Measurements from ENCODE around the gene LIME1. TPM values are rescaled to one million over a fixed set of nuclear protein-coding genes. Genes with fewer than 3 reads are reported as not detected.
"Not testable (repeated sequence)": the region's sequence is repeated elsewhere in the genome, so short reads cannot be mapped to it uniquely, and the experiment has no call there.

The LIME1 gene
- total RNA-seq, 1 donor from 2014 or later = 10.2 TPM

DNA sequence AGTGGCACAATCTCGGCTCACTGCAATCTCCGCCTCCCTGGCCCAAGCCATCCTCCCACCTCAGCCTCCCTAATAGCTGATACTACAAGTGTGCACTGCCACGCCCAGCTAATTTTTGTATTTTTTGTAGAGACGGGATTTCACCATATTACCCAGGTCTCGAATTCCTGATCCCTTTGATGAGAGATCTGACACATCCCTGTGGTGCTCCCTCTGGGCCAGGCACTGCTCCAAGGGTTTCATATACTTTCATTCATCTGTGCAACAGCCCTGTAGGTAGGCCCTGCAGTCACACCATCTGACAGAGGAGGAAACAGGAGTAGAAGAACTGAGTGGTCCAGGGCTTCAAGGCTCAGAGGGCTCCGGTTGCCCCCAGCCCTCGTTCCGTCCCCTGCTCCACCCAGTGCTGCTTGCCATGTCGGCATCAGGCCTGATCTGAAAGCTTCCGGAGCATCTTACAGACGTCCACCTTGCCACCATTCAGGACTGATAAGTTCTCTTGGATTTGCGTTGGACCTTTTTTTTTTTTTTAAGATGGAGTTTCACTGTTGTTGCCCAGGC is 25.3 kb upstream of the LIME1 start:
- TF ChIP-seq, protein P1, sequence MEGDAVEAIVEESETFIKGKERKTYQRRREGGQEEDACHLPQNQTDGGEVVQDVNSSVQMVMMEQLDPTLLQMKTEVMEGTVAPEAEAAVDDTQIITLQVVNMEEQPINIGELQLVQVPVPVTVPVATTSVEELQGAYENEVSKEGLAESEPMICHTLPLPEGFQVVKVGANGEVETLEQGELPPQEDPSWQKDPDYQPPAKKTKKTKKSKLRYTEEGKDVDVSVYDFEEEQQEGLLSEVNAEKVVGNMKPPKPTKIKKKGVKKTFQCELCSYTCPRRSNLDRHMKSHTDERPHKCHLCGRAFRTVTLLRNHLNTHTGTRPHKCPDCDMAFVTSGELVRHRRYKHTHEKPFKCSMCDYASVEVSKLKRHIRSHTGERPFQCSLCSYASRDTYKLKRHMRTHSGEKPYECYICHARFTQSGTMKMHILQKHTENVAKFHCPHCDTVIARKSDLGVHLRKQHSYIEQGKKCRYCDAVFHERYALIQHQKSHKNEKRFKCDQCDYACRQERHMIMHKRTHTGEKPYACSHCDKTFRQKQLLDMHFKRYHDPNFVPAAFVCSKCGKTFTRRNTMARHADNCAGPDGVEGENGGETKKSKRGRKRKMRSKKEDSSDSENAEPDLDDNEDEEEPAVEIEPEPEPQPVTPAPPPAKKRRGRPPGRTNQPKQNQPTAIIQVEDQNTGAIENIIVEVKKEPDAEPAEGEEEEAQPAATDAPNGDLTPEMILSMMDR (IDR thresholded peaks at IDR 0.05) = no peak
- ATAC-seq (ENCODE audit: low read depth) (no peak), DNase-seq (no peak)
- Mint-ChIP-seq H3K4me1 (peaks cover 39% of the 10 kb centered on the region), H3K9me3 (peaks cover 5% of the 10 kb centered on the region), H3K4me3 (peak overlapping the region; percentile 35), H3K27ac (no peak overlapping the region), H3K36me3 (ENCODE audit: low read depth) (peaks cover 67% of the 10 kb centered on the region), H3K27me3 (no peaks in the 10 kb centered on the region)
- intact Hi-C loops (cut with micrococcal nuclease) = no loop called here
- POLR2A ChIA-PET = interaction anchor here (0.6 to 0.7 kb wide), 5 partner anchors 75 to 854 kb away, joined by 3 to 5 read pairs (median 3); no protein-coding TSS in a partner anchor
- CTCF ChIA-PET = no interaction called here

GRCh38 chr20:63712191-63712590 is 24.3 kb upstream of the LIME1 start:
- Mint-ChIP-seq H3K27ac (no peak overlapping the region), H3K36me3 (ENCODE audit: low read depth) (peaks cover 67% of the 10 kb centered on the region), H3K4me3 (no peak overlapping the region), H3K27me3 (no peaks in the 10 kb centered on the region), H3K9me3 (peaks cover 7% of the 10 kb centered on the region), H3K4me1 (peaks cover 30% of the 10 kb centered on the region)
- TF ChIP-seq, protein P1 (IDR thresholded peaks at IDR 0.05) = no peak
- no peak for DNase-seq
- no peak for ATAC-seq (ENCODE audit: low read depth)
- intact Hi-C loops (cut with micrococcal nuclease) = no loop called here
- POLR2A ChIA-PET = interaction anchor here (0.7 kb wide), 3 partner anchors 15 to 191 kb away, joined by 3 read pairs; no protein-coding TSS in a partner anchor
- CTCF ChIA-PET = no interaction called here

GRCh38 chr20:63714858-63715257 is 21.6 kb upstream of the LIME1 start:
- ChIA-PET CTCF (no interaction called here), POLR2A (interaction anchor here (0.7 kb wide), 1 partner anchor 26 kb away, joined by 3 read pairs; no protein-coding TSS in a partner anchor)
- ATAC-seq (ENCODE audit: low read depth) (no peak), DNase-seq (no peak)
- peaks cover 13% of the 10 kb centered on the region for H3K9me3 Mint-ChIP-seq
- TF ChIP-seq, protein P1 (IDR thresholded peaks at IDR 0.05) = no peak
- intact Hi-C loops (cut with micrococcal nuclease) = no loop called here
- H3K27me3 Mint-ChIP-seq = no peaks in the 10 kb centered on the region
- H3K27ac Mint-ChIP-seq = no peak overlapping the region
- H3K4me1 Mint-ChIP-seq = peaks cover 19% of the 10 kb centered on the region
- H3K4me3 Mint-ChIP-seq = no peak overlapping the region
- H3K36me3 Mint-ChIP-seq (ENCODE audit: low read depth) = peaks cover 78% of the 10 kb centered on the region

DNA sequence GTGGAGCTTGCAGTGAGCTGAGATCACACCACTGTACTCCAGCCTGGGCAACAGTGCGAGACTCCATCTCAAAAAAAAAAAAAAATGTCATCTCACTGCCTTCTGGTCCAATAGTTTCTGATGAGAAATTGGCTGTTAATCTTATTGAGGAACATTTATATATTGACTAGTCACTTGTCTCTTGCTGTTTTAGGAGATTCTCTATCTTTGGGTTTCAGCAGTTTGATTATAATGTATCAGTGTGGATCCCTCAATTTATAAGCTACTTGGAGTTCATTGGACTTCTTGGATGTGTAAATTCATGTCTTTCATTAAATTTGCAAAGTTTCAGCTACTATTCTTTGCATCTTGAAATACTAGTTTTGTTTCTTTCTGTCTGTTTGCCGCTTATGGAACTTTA is 17.5 kb upstream of the LIME1 start:
- H3K9me3 Mint-ChIP-seq = peaks cover 13% of the 10 kb centered on the region
- peaks cover 73% of the 10 kb centered on the region for H3K36me3 Mint-ChIP-seq (ENCODE audit: low read depth)
- intact Hi-C loops (cut with micrococcal nuclease) = no loop called here

GRCh38 chr20:63722967-63723622 is 13.4 kb upstream of the LIME1 start:
- H3K27ac Mint-ChIP-seq; CTCF ChIA-PET; POLR2A ChIA-PET; intact Hi-C loops (cut with micrococcal nuclease); H3K27me3 Mint-ChIP-seq; H3K4me3 Mint-ChIP-seq; DNase-seq; ATAC-seq (ENCODE audit: low read depth): not testable (repeated sequence)
- Mint-ChIP-seq H3K4me1 (peaks cover 16% of the 10 kb centered on the region), H3K9me3 (peaks cover 11% of the 10 kb centered on the region), H3K36me3 (ENCODE audit: low read depth) (peaks cover 61% of the 10 kb centered on the region)

More for the DNA sequence above, 17.5 kb upstream of the LIME1 start:
- Mint-ChIP-seq H3K4me3 (no peak overlapping the region), H3K27ac (no peak overlapping the region), H3K4me1 (peaks cover 9% of the 10 kb centered on the region), H3K27me3 (no peaks in the 10 kb centered on the region)
- ChIA-PET POLR2A (no interaction called here), CTCF (interaction anchor here (0.8 kb wide), 1 partner anchor 149 kb away, joined by 3 read pairs; no protein-coding TSS in a partner anchor)
- DNase-seq (no peak), ATAC-seq (ENCODE audit: low read depth) (no peak)
- TF ChIP-seq, protein P1 (IDR thresholded peaks at IDR 0.05) = no peak

- Mint-ChIP-seq H3K36me3 (ENCODE audit: low read depth) (peaks cover 36% of the 10 kb centered on the region), H3K4me1 (peaks cover 24% of the 10 kb centered on the region)
- CTCF ChIA-PET; ATAC-seq (ENCODE audit: low read depth); H3K27ac Mint-ChIP-seq; H3K9me3 Mint-ChIP-seq; DNase-seq; H3K27me3 Mint-ChIP-seq; H3K4me3 Mint-ChIP-seq: not testable (repeated sequence)
- POLR2A ChIA-PET = interaction anchor here (0.8 to 1.5 kb wide), 3 partner anchors 61 to 135 kb away, joined by 3 to 5 read pairs (median 3); partner anchors contain the start of gene TPD52L2
- intact Hi-C loops (cut with micrococcal nuclease) = loop anchor here (2.0 to 10.0 kb wide), 2 partner anchors 23 to 75 kb away; partner anchors contain the start of genes ARFRP1, RTEL1 and STMN3
These were observed 6.2 kb upstream of the LIME1 start for GRCh38 chr20:63730189-63730733.
